HUES64 (cell line): ENCODE data around the gene HMCN1.

ENCODE experiments used
- H3K27ac ChIP-seq: 2 replicates; pipeline ENCODE4 v1.7.0; 2013; ENCODE audit warnings: low read depth, low read length, inconsistent platforms
- H3K27me3 ChIP-seq: 2 replicates; pipeline ENCODE4 v1.6.1; 2013; ENCODE audit warnings: mild to moderate bottlenecking, low read length; ENCODE audit not compliant: insufficient read depth
- H3K36me3 ChIP-seq: 2 replicates; pipeline ENCODE4 v1.6.1; 2013; ENCODE audit warnings: mild to moderate bottlenecking, low read length; ENCODE audit not compliant: insufficient read depth
- H3K4me1 ChIP-seq: 2 replicates; pipeline ENCODE4 v1.6.1; 2013; ENCODE audit warnings: mild to moderate bottlenecking, low read length, moderate library complexity; ENCODE audit not compliant: insufficient read depth
- H3K4me3 ChIP-seq: 2 replicates; pipeline ENCODE4 v1.5.1; 2013; ENCODE audit warnings: mild to moderate bottlenecking, low read length, moderate library complexity
- H3K9ac ChIP-seq: 2 replicates; pipeline ENCODE4 v1.6.1; 2013; ENCODE audit warnings: mild to moderate bottlenecking, low read depth, low read length
- H3K9me3 ChIP-seq: 2 replicates; pipeline ENCODE4 v1.6.1; 2013; ENCODE audit warnings: low read depth, low read length; ENCODE audit not compliant: insufficient read depth
- WGBS: fragments of 150-250, 120-280 bp; methylation state at CpG from one replicate; pipeline ENCODE4 v1.1.7; 2013; ENCODE audit warnings: missing lambda C conversion rate; 5-methylcytosine and 5-hydroxymethylcytosine counted together

The HMCN1 gene

DNA sequence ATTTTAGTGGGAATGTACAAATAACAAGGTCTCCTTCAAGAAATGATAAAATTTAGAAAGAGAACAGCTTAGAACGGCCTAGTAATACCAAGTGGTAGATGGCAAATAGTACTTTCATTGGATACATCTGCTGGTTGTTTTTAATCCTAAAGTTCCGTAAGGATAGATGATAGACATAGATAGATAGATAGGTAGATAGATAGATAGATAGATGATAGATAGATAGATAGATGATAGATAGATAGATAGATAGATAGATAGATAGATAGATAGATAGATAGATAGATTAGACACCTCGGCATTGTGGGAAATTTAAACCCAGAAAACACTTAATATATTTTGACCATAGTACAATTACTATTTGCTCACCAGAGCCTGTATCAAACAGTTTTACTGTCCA, 352.4 kb downstream of the HMCN1 start:
- Histone ChIP-seq H3K27ac (no peak overlapping the region), H3K4me3 (no peak overlapping the region), H3K27me3 (no peaks in the 10 kb centered on the region)

DNA sequence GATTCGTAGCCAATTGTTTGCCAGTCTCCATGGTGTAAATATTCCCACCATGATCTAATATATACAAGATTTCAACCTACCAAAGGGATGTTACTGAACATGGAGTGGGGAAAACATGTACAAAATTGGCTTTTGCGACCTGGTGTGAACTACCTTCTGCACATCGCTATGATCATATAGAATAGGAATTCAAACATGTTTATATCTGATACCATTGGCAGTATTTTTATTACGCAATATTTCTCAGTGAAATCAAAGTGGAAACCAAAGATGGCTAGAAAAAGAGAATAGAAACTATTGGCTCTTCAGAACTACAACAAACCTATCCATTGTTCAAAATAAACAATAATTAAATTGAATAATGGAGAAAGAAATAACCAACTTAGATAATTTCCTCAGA, 355.7 kb downstream of the HMCN1 start:
- Histone ChIP-seq H3K36me3 (no peaks in the 10 kb centered on the region), H3K9me3 (no peaks in the 10 kb centered on the region), H3K4me3 (no peak overlapping the region), H3K27ac (no peak overlapping the region), H3K27me3 (no peaks in the 10 kb centered on the region), H3K9ac (no peak overlapping the region), H3K4me1 (peaks cover 9% of the 10 kb centered on the region; the same call in 1 of the 2 replicates)
- 100% methylated on average over 2 of the region's 4 CpGs for WGBS

More for the DNA sequence above, 352.4 kb downstream of the HMCN1 start:
- H3K36me3 ChIP-seq: no peaks in the 10 kb centered on the region
- H3K9me3 ChIP-seq: no peaks in the 10 kb centered on the region
- WGBS: 96% methylated on average over 2 of the region's 3 CpGs
- H3K4me1 ChIP-seq: no peaks in the 10 kb centered on the region
- no peak overlapping the region for H3K9ac ChIP-seq

DNA sequence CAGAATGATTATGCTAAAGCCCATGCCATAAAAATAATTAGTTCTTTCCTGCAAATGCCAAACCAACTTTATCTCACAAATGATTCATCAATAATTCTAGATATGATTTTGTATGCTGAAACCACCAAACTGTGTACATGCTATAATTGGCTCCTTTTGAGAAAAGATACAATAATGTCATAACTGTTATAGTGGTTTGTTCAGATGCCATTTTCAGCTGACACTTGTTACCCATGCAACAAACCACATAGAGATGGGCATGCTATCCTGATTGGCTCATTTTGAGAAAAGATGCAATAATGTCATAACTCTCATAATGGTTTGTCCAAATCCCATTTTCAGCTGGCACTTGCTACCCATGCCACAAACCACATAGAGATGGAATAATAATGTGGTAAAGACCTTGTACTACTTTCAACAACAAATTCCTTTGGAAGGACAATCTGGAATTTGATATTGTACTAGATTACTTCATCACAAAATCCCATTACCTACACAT, 357.1 kb downstream of the HMCN1 start:
- Histone ChIP-seq H3K27ac (no peak overlapping the region), H3K36me3 (no peaks in the 10 kb centered on the region), H3K4me1 (peaks cover 9% of the 10 kb centered on the region; the same call in 1 of the 2 replicates), H3K9ac (no peak overlapping the region), H3K4me3 (no peak overlapping the region), H3K9me3 (no peaks in the 10 kb centered on the region), H3K27me3 (no peaks in the 10 kb centered on the region)

DNA sequence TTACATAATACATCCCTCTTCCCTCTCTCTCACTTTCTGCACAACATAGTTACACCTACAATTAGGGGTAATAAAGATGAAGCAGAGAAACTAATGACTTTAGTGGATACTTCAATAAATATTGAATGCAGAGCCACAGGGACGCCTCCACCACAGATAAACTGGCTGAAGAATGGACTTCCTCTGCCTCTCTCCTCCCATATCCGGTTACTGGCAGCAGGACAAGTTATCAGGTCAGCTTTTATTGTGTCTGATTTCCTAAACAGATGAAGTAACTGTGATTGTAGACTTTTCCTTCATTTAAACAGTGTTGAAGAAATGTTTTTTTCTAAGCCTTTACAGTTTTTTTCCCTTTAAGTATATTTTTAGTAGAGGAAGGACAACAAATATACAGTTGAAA, 359.2 kb downstream of the HMCN1 start:
- Histone ChIP-seq H3K4me3 (no peak overlapping the region), H3K27ac (no peak overlapping the region), H3K36me3 (no peaks in the 10 kb centered on the region), H3K4me1 (peaks cover 9% of the 10 kb centered on the region; the same call in 1 of the 2 replicates), H3K27me3 (no peaks in the 10 kb centered on the region), H3K9ac (no peak overlapping the region), H3K9me3 (no peaks in the 10 kb centered on the region)
- 85% methylated on average over 2 of the region's 2 CpGs for WGBS

GRCh38 chr1:186094172-186094571, 360.0 kb downstream of the HMCN1 start:
- H3K27ac ChIP-seq: no peak overlapping the region
- H3K9ac ChIP-seq: no peak overlapping the region
- no peaks in the 10 kb centered on the region for H3K36me3 ChIP-seq
- WGBS: 74% methylated on average over 2 of the region's 2 CpGs
- no peak overlapping the region for H3K4me3 ChIP-seq
- peaks cover 9% of the 10 kb centered on the region; the same call in 1 of the 2 replicates for H3K4me1 ChIP-seq
- H3K9me3 ChIP-seq: no peaks in the 10 kb centered on the region
- no peaks in the 10 kb centered on the region for H3K27me3 ChIP-seq

GRCh38 chr1:186099336-186100104, 365.3 kb downstream of the HMCN1 start:
- no peaks in the 10 kb centered on the region for H3K36me3 ChIP-seq
- H3K9me3 ChIP-seq: no peaks in the 10 kb centered on the region
- WGBS: 90% methylated on average over 3 of the region's 4 CpGs
- H3K4me1 ChIP-seq: no peaks in the 10 kb centered on the region; the same call in 1 of the 2 replicates
- no peak overlapping the region for H3K9ac ChIP-seq
- H3K27me3 ChIP-seq: no peaks in the 10 kb centered on the region
- no peak overlapping the region for H3K27ac ChIP-seq
- no peak overlapping the region for H3K4me3 ChIP-seq

GRCh38 chr1:186102107-186102506, 367.9 kb downstream of the HMCN1 start:
- WGBS: no CpG with 5 or more reads among the region's 1 CpG
- H3K4me1 ChIP-seq: no peaks in the 10 kb centered on the region; the same call in 1 of the 2 replicates
- no peaks in the 10 kb centered on the region for H3K36me3 ChIP-seq
- no peak overlapping the region for H3K9ac ChIP-seq
- no peaks in the 10 kb centered on the region for H3K27me3 ChIP-seq
- H3K4me3 ChIP-seq: no peak overlapping the region
- no peaks in the 10 kb centered on the region for H3K9me3 ChIP-seq
- H3K27ac ChIP-seq: no peak overlapping the region

GRCh38 chr1:186102547-186103148, 368.5 kb downstream of the HMCN1 start:
- Histone ChIP-seq H3K4me3 (no peak overlapping the region), H3K9me3 (no peaks in the 10 kb centered on the region), H3K4me1 (no peaks in the 10 kb centered on the region; the same call in 1 of the 2 replicates), H3K9ac (no peak overlapping the region), H3K36me3 (no peaks in the 10 kb centered on the region), H3K27ac (no peak overlapping the region), H3K27me3 (no peaks in the 10 kb centered on the region)
- 95% methylated on average over 2 of the region's 3 CpGs for WGBS

- Histone ChIP-seq H3K4me3 (no peak overlapping the region), H3K4me1 (no peaks in the 10 kb centered on the region; the same call in 1 of the 2 replicates), H3K9ac (no peak overlapping the region), H3K27ac (no peak overlapping the region), H3K36me3 (no peaks in the 10 kb centered on the region), H3K27me3 (no peaks in the 10 kb centered on the region), H3K9me3 (no peaks in the 10 kb centered on the region)
- WGBS: 90% methylated on average over 1 of the region's 1 CpG
Measured at GRCh38 chr1:186104459-186104858, 370.3 kb downstream of the HMCN1 start.

- no peaks in the 10 kb centered on the region for H3K9me3 ChIP-seq
- no peaks in the 10 kb centered on the region for H3K36me3 ChIP-seq
- 92% methylated on average over 2 of the region's 2 CpGs for WGBS
- no peak overlapping the region for H3K4me3 ChIP-seq
- no peak overlapping the region for H3K9ac ChIP-seq
- no peak overlapping the region for H3K27ac ChIP-seq
- H3K4me1 ChIP-seq: no peaks in the 10 kb centered on the region
- no peaks in the 10 kb centered on the region for H3K27me3 ChIP-seq
Measured at GRCh38 chr1:186112280-186112679, 378.1 kb downstream of the HMCN1 start.

- H3K4me1 ChIP-seq: no peaks in the 10 kb centered on the region
- no peaks in the 10 kb centered on the region for H3K9me3 ChIP-seq
- H3K27me3 ChIP-seq: no peaks in the 10 kb centered on the region
- no peaks in the 10 kb centered on the region for H3K36me3 ChIP-seq
- no peak overlapping the region for H3K9ac ChIP-seq
- H3K4me3 ChIP-seq: no peak overlapping the region
- no peak overlapping the region for H3K27ac ChIP-seq
Measured at GRCh38 chr1:186113461-186113860, 379.3 kb downstream of the HMCN1 start.
